H1 (cell line): ENCODE results near the gene SIT1. TPM values are rescaled to one million over a fixed set of nuclear protein-coding genes. Genes with fewer than 3 reads are reported as not detected.

Experiments
- CTCF ChIA-PET: fragments of 300-600 bp; sonication (Branson Sonifier 250); formaldehyde crosslinking; loops from one replicate; lab custom pipeline; 2021; ENCODE audit not compliant: partially characterized antibody; lab: Charles Lee
- POLR2A ChIA-PET: fragments of 300-600 bp; sonication (Branson Sonifier 250); formaldehyde crosslinking; loops from one replicate; lab custom pipeline; 2021; ENCODE audit warnings: inconsistent platforms; ENCODE audit not compliant: partially characterized antibody; lab: Charles Lee
- DNase-seq, 2 experiments: peaks; one replicate each; pipeline versions ENCODE4 v3.0.0 to v3.0.0-alpha.2; 2010 to 2022; ENCODE audit warnings: low spot score in 2 of 2, low read depth in 1 of 2, mixed read lengths in 1 of 2
- FAIRE-seq: peaks from 2 replicates; lab custom pipeline; 2011; peaks lifted over from hg19 to GRCh38; lab: Jason Lieb, UNC
- H2AFZ ChIP-seq: 2 replicates; pipeline ENCODE4 v1.8.1; 2012; ENCODE audit warnings: low read length, inconsistent platforms
- H2AK5ac ChIP-seq: 2 replicates; pipeline ENCODE4 v1.6.1; 2013; ENCODE audit warnings: low read depth, low read length
- H2BK120ac ChIP-seq: replicated peaks from 2 replicates; pipeline ENCODE3; 2013; ENCODE audit warnings: low read depth, low read length, inconsistent platforms
- H2BK12ac ChIP-seq: 2 replicates; pipeline ENCODE4 v1.6.1; 2013; ENCODE audit warnings: low read depth, low read length
- H2BK15ac ChIP-seq: 2 replicates; pipeline ENCODE4 v1.6.1; 2013; ENCODE audit warnings: low read length
- H2BK20ac ChIP-seq: 2 replicates; pipeline ENCODE4 v1.6.1; 2013; ENCODE audit warnings: low read length
- H2BK5ac ChIP-seq: 2 replicates; pipeline ENCODE4 v1.6.1; 2013; ENCODE audit warnings: low read depth, low read length
- H3K14ac ChIP-seq: 2 replicates; pipeline ENCODE4 v1.6.1; 2013; ENCODE audit warnings: inconsistent platforms; ENCODE audit not compliant: insufficient read length
- H3K18ac ChIP-seq: 2 replicates; pipeline ENCODE4 v1.6.1; 2013; ENCODE audit warnings: low read length; ENCODE audit errors: extremely low read depth
- H3K23ac ChIP-seq: 2 replicates; pipeline ENCODE4 v1.6.1; 2013; ENCODE audit warnings: inconsistent platforms; ENCODE audit not compliant: insufficient read length
- H3K23me2 ChIP-seq: 2 replicates; pipeline ENCODE4 v1.6.1; 2013; ENCODE audit warnings: low read depth, low read length
- H3K27ac ChIP-seq: 2 replicates; pipeline ENCODE4 v1.6.1; 2011; ENCODE audit warnings: low read depth, low read length, inconsistent platforms
- H3K27me3 ChIP-seq, 4 experiments: replicated peaks in 1 of 4; 1 replicate in 1 of 4; 2 replicates in 3 of 4; pipeline versions ENCODE4 v1.6.1 to v1.8.1; 2011 to 2013; ENCODE audit warnings: low read length in 3 of 4, mild to moderate bottlenecking in 3 of 4, inconsistent platforms in 2 of 4, mixed read lengths in 2 of 4, moderate library complexity in 1 of 4; ENCODE audit not compliant: control insufficient read depth in 3 of 4, insufficient read depth in 3 of 4; ENCODE audit errors: extremely low read depth in 1 of 4
- H3K36me3 ChIP-seq, 4 experiments: 2 replicates each; pipeline versions ENCODE4 v1.6.1 to v1.8.1; 2011 to 2013; ENCODE audit warnings: mild to moderate bottlenecking in 4 of 4, low read length in 3 of 4, moderate library complexity in 2 of 4, control low read depth in 1 of 4, inconsistent platforms in 1 of 4; ENCODE audit not compliant: insufficient read depth in 4 of 4, control insufficient read depth in 2 of 4
- H3K4ac ChIP-seq: replicated peaks from 2 replicates; pipeline ENCODE3; 2013; ENCODE audit warnings: low read length, low read depth, mixed read lengths, inconsistent platforms; ENCODE audit not compliant: insufficient read length
- H3K4me1 ChIP-seq, 4 experiments: replicated peaks in 1 of 4; 1 replicate in 1 of 4; 2 replicates in 3 of 4; pipeline versions ENCODE4 v1.6.1 to v1.8.1; 2011 to 2013; ENCODE audit warnings: low read length in 3 of 4, inconsistent platforms in 2 of 4, mixed read lengths in 1 of 4; ENCODE audit not compliant: insufficient read depth in 4 of 4, control insufficient read depth in 3 of 4
- H3K4me2 ChIP-seq, 2 experiments: 2 replicates each; pipeline versions ENCODE4 v1.6.1 to v1.8.1; 2011 to 2013; ENCODE audit warnings: low read depth in 2 of 2, low read length in 2 of 2, control low read depth in 1 of 2, inconsistent platforms in 1 of 2, mild to moderate bottlenecking in 1 of 2; ENCODE audit not compliant: insufficient read depth in 1 of 2
- H3K4me3 ChIP-seq, 4 experiments: fragments of 200-600, 300-600 bp in 1 of 4; sonication (generic), shearing (Covaris generic), sonication (Bioruptor Twin) in 1 of 4; 2 replicates each; pipeline versions ENCODE4 v1.5.1 to v1.8.1; 2011 to 2016; ENCODE audit warnings: low read length in 4 of 4, low read depth in 3 of 4, control low read depth in 2 of 4, inconsistent platforms in 2 of 4, mild to moderate bottlenecking in 2 of 4, mixed read lengths in 1 of 4, moderate library complexity in 1 of 4; ENCODE audit not compliant: insufficient read depth in 2 of 4; ENCODE audit errors: extremely low read depth in 1 of 4
- H3K56ac ChIP-seq: replicated peaks from 2 replicates; pipeline ENCODE3; 2013; ENCODE audit warnings: low read depth, mild to moderate bottlenecking, mixed read lengths, low read length, inconsistent platforms; ENCODE audit not compliant: insufficient read length
- H3K79me1 ChIP-seq: 2 replicates; pipeline ENCODE4 v1.6.1; 2013; ENCODE audit warnings: low read depth, low read length, control low read depth
- H3K79me2 ChIP-seq, 2 experiments: 2 replicates each; pipeline versions ENCODE4 v1.6.1 to v1.8.1; 2012 to 2013; ENCODE audit warnings: low read length in 2 of 2, mild to moderate bottlenecking in 2 of 2, inconsistent platforms in 1 of 2; ENCODE audit not compliant: insufficient read depth in 2 of 2, control insufficient read depth in 1 of 2
- H3K9ac ChIP-seq, 4 experiments: replicated peaks in 1 of 4; 1 replicate in 1 of 4; 2 replicates in 3 of 4; pipeline versions ENCODE4 v1.6.1 to v1.8.1; 2011 to 2013; ENCODE audit warnings: low read depth in 3 of 4, low read length in 3 of 4, control low read depth in 2 of 4, mild to moderate bottlenecking in 2 of 4, moderate library complexity in 2 of 4, inconsistent platforms in 1 of 4; ENCODE audit errors: extremely low read depth in 1 of 4
- H3K9me3 ChIP-seq, 2 experiments: 2 replicates each; pipeline versions ENCODE4 v1.6.1 to v1.8.1; 2012 to 2013; ENCODE audit warnings: mild to moderate bottlenecking in 2 of 2, moderate library complexity in 2 of 2, control low read depth in 1 of 2, inconsistent platforms in 1 of 2, low read depth in 1 of 2, low read length in 1 of 2, mixed read lengths in 1 of 2; ENCODE audit not compliant: insufficient read depth in 2 of 2
- H4K20me1 ChIP-seq, 2 experiments: replicated peaks in 1 of 2; 2 replicates each; pipeline versions ENCODE3 to v1.8.1; 2011 to 2013; ENCODE audit warnings: inconsistent platforms in 2 of 2, low read length in 2 of 2, mild to moderate bottlenecking in 1 of 2; ENCODE audit not compliant: insufficient read depth in 2 of 2, control insufficient read depth in 1 of 2
- H4K5ac ChIP-seq: 2 replicates; pipeline ENCODE4 v1.6.1; 2013; ENCODE audit warnings: low read length, low read depth, mixed read lengths, inconsistent platforms; ENCODE audit not compliant: insufficient read length
- H4K8ac ChIP-seq: 2 replicates; pipeline ENCODE4 v1.8.0; 2013; ENCODE audit warnings: mild to moderate bottlenecking, moderate library complexity, low read length, inconsistent platforms; ENCODE audit not compliant: insufficient read depth; ENCODE audit errors: extremely low read depth
- H4K91ac ChIP-seq: replicated peaks from 2 replicates; pipeline ENCODE3; 2013; ENCODE audit warnings: low read length, mixed read lengths, inconsistent platforms; ENCODE audit not compliant: insufficient read length
- E2F6 ChIP-seq: IDR thresholded peaks from 2 replicates; pipeline ENCODE4 v1.6.1; 2012; ENCODE audit warnings: inconsistent platforms
- EZH2 ChIP-seq: fragments of 200-600 bp; sonication (generic); IDR thresholded peaks from 2 replicates; pipeline ENCODE4 v1.7.1; 2012; ENCODE audit warnings: low read depth, mild to moderate bottlenecking, moderate library complexity, low read length, inconsistent platforms; ENCODE audit not compliant: severe bottlenecking
- GABPA ChIP-seq: IDR thresholded peaks from 2 replicates; pipeline ENCODE4 v1.6.1; 2011; ENCODE audit warnings: mild to moderate bottlenecking, low read length, moderate library complexity, borderline replicate concordance; ENCODE audit not compliant: insufficient read depth
- KDM5A ChIP-seq: fragments of 200-600 bp; IDR thresholded peaks from 2 replicates; pipeline ENCODE4 v1.7.1; 2012; ENCODE audit warnings: mild to moderate bottlenecking, low read length, inconsistent platforms, mixed read lengths
- NRF1 ChIP-seq: IDR thresholded peaks from 2 replicates; pipeline ENCODE4 v1.6.1; 2011; ENCODE audit warnings: mild to moderate bottlenecking, low read depth, low read length, improper control_type of control experiment
- POLR2A ChIP-seq, 2 experiments: IDR thresholded peaks; 1 replicate in 1 of 2; 2 replicates in 1 of 2; pipeline ENCODE4 v1.6.1; 2011; ENCODE audit warnings: low read depth in 2 of 2, low read length in 2 of 2, mild to moderate bottlenecking in 2 of 2; ENCODE audit errors: control extremely low read depth in 1 of 2
- POU5F1 ChIP-seq: IDR thresholded peaks from 2 replicates; pipeline ENCODE4 v1.6.1; 2011; ENCODE audit warnings: low read depth, mild to moderate bottlenecking, low read length, moderate library complexity
- TAF1 ChIP-seq: IDR thresholded peaks from 2 replicates; pipeline ENCODE4 v1.6.1; 2011; ENCODE audit warnings: mild to moderate bottlenecking, low read depth, low read length
- TAF7 ChIP-seq: optimal IDR thresholded peaks from 2 replicates; pipeline ENCODE3; 2011; ENCODE audit warnings: low read depth, mild to moderate bottlenecking, inconsistent platforms, low read length, moderate library complexity, borderline replicate concordance
- TEAD4 ChIP-seq: IDR thresholded peaks from 2 replicates; pipeline ENCODE4 v1.6.1; 2012; ENCODE audit warnings: low read depth, low read length, inconsistent platforms, mixed read lengths
- WGBS, 2 experiments: shearing (Covaris generic) in 1 of 2; methylation state at CpG; one replicate each; pipeline versions ENCODE4 v1.1.6 to v1.1.7; 2013 to 2015; ENCODE audit warnings: low lambda C conversion rate in 2 of 2, mixed read lengths in 2 of 2, inconsistent platforms in 1 of 2, low coverage in 1 of 2, missing lambda C conversion rate in 1 of 2; ENCODE audit not compliant: insufficient replicate concordance in 2 of 2, insufficient coverage in 1 of 2, insufficient read length in 1 of 2; ENCODE audit errors: extremely low coverage in 1 of 2, missing lambda C conversion rate in 1 of 2; 5-methylcytosine and 5-hydroxymethylcytosine counted together
- polyA plus RNA-seq, 7 experiments: library from polyadenylated mRNA; depleted of rRNA in 3 of 7; stranded (reverse) in 5 of 7; unstranded in 2 of 7; fragments of >200 nt in 5 of 7; fragments of 200-250 nt in 2 of 7; gene quantifications; 1 replicate in 5 of 7; 2 replicates in 1 of 7; 4 replicates in 1 of 7; pipeline versions ENCODE4 v1.2.1 to v1.2.3, GENCODE V29; 2011 to 2013; ENCODE audit warnings: missing spikeins in 2 of 7, mixed read lengths in 2 of 7
- total RNA-seq: library from RNA; stranded (reverse); fragmentation: NEBNext Ultra II Directional; extraction: Animal tissue kit (Norgen Biotek cat#: 25700); gene quantifications from 2 replicates; pipeline ENCODE4 v1.2.1, GENCODE V29; 2021
- TF ChIP-seq, protein P1 (sequence below): IDR thresholded peaks from 2 replicates; pipeline ENCODE4 v1.6.1; 2011; ENCODE audit warnings: low read depth, mild to moderate bottlenecking, low read length; ENCODE audit not compliant: insufficient read depth

Gene SIT1
- total and polyA plus RNA-seq, 2 of the 8 experiments (the other 6 are each of a cell fraction or from before 2014, with no cell fraction given) = 8.2 to 12.8 TPM

DNA sequence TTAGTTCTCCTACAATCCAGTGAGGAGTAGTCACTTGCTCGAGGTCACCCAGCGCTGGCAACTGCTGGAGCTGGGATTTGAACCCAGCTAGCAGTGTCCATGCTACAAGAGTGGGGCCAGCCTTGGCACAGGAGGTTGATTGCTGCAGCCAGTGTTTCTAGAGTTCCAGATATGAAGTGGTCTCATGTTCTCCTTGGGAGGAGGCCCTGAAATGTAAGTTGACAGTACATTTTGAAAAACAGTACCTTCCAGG is 8.2 kb upstream of the SIT1 start:
- Histone ChIP-seq H2BK120ac (no peak overlapping the region), H2BK5ac (0 out of 2 replicates have a peak overlapping the region, but pooled peaks have one; percentile 94), H4K8ac (no peak overlapping the region), H2BK15ac (no peak overlapping the region), H3K4me1 (peaks cover 0 to 2% (median 0%) of the 10 kb centered on the region in 4 experiments; a peak in 4 of 7 replicates), H3K4me2 (peak overlapping the region; percentile 77 to 92), H2BK20ac (no peak overlapping the region), H3K27me3 (peaks cover 0 to 7% (median 0%) of the 10 kb centered on the region in 4 experiments; a peak in 1 of 7 replicates), H3K9ac (peak overlapping the region in 3 of 4 experiments; percentile 42 to 90 (median 88); a peak in 5 of 7 replicates), H2AK5ac (no peak overlapping the region), H3K79me1 (peaks cover 2% of the 10 kb centered on the region; the same call in 1 of the 2 replicates), H3K56ac (peak overlapping the region; percentile 36), H3K9me3 (no peaks in the 10 kb centered on the region), H4K20me1 (peaks cover 2 to 6% of the 10 kb centered on the region in 2 experiments), H3K23ac (no peak overlapping the region), H3K4ac (no peak overlapping the region), H2BK12ac (0 out of 2 replicates have a peak overlapping the region, but pooled peaks have one; percentile 23), H3K4me3 (peak overlapping the region; percentile 70 to 92 (median 86)), H3K36me3 (peaks cover 6 to 32% (median 13%) of the 10 kb centered on the region in 4 experiments), H3K14ac (no peak overlapping the region), H4K91ac (no peak overlapping the region), H3K23me2 (peaks cover 10% of the 10 kb centered on the region), H3K79me2 (no peaks in the 10 kb centered on the region), H3K18ac (no peak overlapping the region), H2AFZ (no peak overlapping the region), H3K27ac (peak overlapping the region; percentile 99; the same call in 1 of the 2 replicates), H4K5ac (no peak overlapping the region)
- TF ChIP-seq POU5F1 (no peak), POLR2A (IDR thresholded peaks at IDR 0.05; ENCODE audit: control extremely low read depth in 1 of 2, low read depth in 2 of 2, low read length in 2 of 2) (no peak), GABPA (no peak), E2F6 (no peak), KDM5A (no peak), TEAD4 (no peak), EZH2 (no peak), TAF1 (no peak), TAF7 (no peak), NRF1 (no peak)
- TF ChIP-seq, protein P1, sequence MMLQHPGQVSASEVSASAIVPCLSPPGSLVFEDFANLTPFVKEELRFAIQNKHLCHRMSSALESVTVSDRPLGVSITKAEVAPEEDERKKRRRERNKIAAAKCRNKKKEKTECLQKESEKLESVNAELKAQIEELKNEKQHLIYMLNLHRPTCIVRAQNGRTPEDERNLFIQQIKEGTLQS = no peak
- CTCF ChIA-PET = interaction anchor here (0.9 to 15.9 kb wide), 11 partner anchors 11 to 97 kb away, joined by 3 to 347 read pairs (median 9); partner anchors contain the start of genes CA9, CREB3, SIT1 and TLN1
- FAIRE-seq (no peak), DNase-seq (no peak)
- POLR2A ChIA-PET = interaction anchor here (1.0 to 7.9 kb wide), 9 partner anchors 11 to 587 kb away, joined by 3 to 84 read pairs (median 6); partner anchors contain the start of genes CA9, TPM2 and VCP
- 8% methylated on average over 2 of the region's 2 CpGs; no CpG with 5 or more reads in 1 of the 2 experiments for WGBS, 2 experiments
